H1 (cell line): Measurements from ENCODE around the gene ZBTB45. TPM values are rescaled to one million over a fixed set of nuclear protein-coding genes. Genes with fewer than 3 reads are reported as not detected.

Experiments used
- CTCF ChIA-PET: fragments of 300-600 bp; sonication (Branson Sonifier 250); formaldehyde crosslinking; loops from one replicate; lab custom pipeline; 2021; ENCODE audit not compliant: partially characterized antibody; lab: Charles Lee
- POLR2A ChIA-PET: fragments of 300-600 bp; sonication (Branson Sonifier 250); formaldehyde crosslinking; loops from one replicate; lab custom pipeline; 2021; ENCODE audit warnings: inconsistent platforms; ENCODE audit not compliant: partially characterized antibody; lab: Charles Lee
- DNase-seq, 2 experiments: peaks; one replicate each; pipeline versions ENCODE4 v3.0.0 to v3.0.0-alpha.2; 2010 to 2022; ENCODE audit warnings: low spot score in 2 of 2, low read depth in 1 of 2, mixed read lengths in 1 of 2
- FAIRE-seq: peaks from 2 replicates; lab custom pipeline; 2011; peaks lifted over from hg19 to GRCh38; lab: Jason Lieb, UNC
- H2AFZ ChIP-seq: 2 replicates; pipeline ENCODE4 v1.8.1; 2012; ENCODE audit warnings: low read length, inconsistent platforms
- H2AK5ac ChIP-seq: 2 replicates; pipeline ENCODE4 v1.6.1; 2013; ENCODE audit warnings: low read depth, low read length
- H2BK120ac ChIP-seq: replicated peaks from 2 replicates; pipeline ENCODE3; 2013; ENCODE audit warnings: low read depth, low read length, inconsistent platforms
- H2BK12ac ChIP-seq: 2 replicates; pipeline ENCODE4 v1.6.1; 2013; ENCODE audit warnings: low read depth, low read length
- H2BK15ac ChIP-seq: 2 replicates; pipeline ENCODE4 v1.6.1; 2013; ENCODE audit warnings: low read length
- H2BK20ac ChIP-seq: 2 replicates; pipeline ENCODE4 v1.6.1; 2013; ENCODE audit warnings: low read length
- H2BK5ac ChIP-seq: 2 replicates; pipeline ENCODE4 v1.6.1; 2013; ENCODE audit warnings: low read depth, low read length
- H3K14ac ChIP-seq: 2 replicates; pipeline ENCODE4 v1.6.1; 2013; ENCODE audit warnings: inconsistent platforms; ENCODE audit not compliant: insufficient read length
- H3K18ac ChIP-seq: 2 replicates; pipeline ENCODE4 v1.6.1; 2013; ENCODE audit warnings: low read length; ENCODE audit errors: extremely low read depth
- H3K23ac ChIP-seq: 2 replicates; pipeline ENCODE4 v1.6.1; 2013; ENCODE audit warnings: inconsistent platforms; ENCODE audit not compliant: insufficient read length
- H3K23me2 ChIP-seq: 2 replicates; pipeline ENCODE4 v1.6.1; 2013; ENCODE audit warnings: low read depth, low read length
- H3K27ac ChIP-seq: 2 replicates; pipeline ENCODE4 v1.6.1; 2011; ENCODE audit warnings: low read depth, low read length, inconsistent platforms
- H3K27me3 ChIP-seq, 4 experiments: replicated peaks in 1 of 4; 1 replicate in 1 of 4; 2 replicates in 3 of 4; pipeline versions ENCODE4 v1.6.1 to v1.8.1; 2011 to 2013; ENCODE audit warnings: low read length in 3 of 4, mild to moderate bottlenecking in 3 of 4, inconsistent platforms in 2 of 4, mixed read lengths in 2 of 4, moderate library complexity in 1 of 4; ENCODE audit not compliant: control insufficient read depth in 3 of 4, insufficient read depth in 3 of 4; ENCODE audit errors: extremely low read depth in 1 of 4
- H3K36me3 ChIP-seq, 4 experiments: 2 replicates each; pipeline versions ENCODE4 v1.6.1 to v1.8.1; 2011 to 2013; ENCODE audit warnings: mild to moderate bottlenecking in 4 of 4, low read length in 3 of 4, moderate library complexity in 2 of 4, control low read depth in 1 of 4, inconsistent platforms in 1 of 4; ENCODE audit not compliant: insufficient read depth in 4 of 4, control insufficient read depth in 2 of 4
- H3K4ac ChIP-seq: replicated peaks from 2 replicates; pipeline ENCODE3; 2013; ENCODE audit warnings: low read length, low read depth, mixed read lengths, inconsistent platforms; ENCODE audit not compliant: insufficient read length
- H3K4me1 ChIP-seq, 4 experiments: replicated peaks in 1 of 4; 1 replicate in 1 of 4; 2 replicates in 3 of 4; pipeline versions ENCODE4 v1.6.1 to v1.8.1; 2011 to 2013; ENCODE audit warnings: low read length in 3 of 4, inconsistent platforms in 2 of 4, mixed read lengths in 1 of 4; ENCODE audit not compliant: insufficient read depth in 4 of 4, control insufficient read depth in 3 of 4
- H3K4me2 ChIP-seq, 2 experiments: 2 replicates each; pipeline versions ENCODE4 v1.6.1 to v1.8.1; 2011 to 2013; ENCODE audit warnings: low read depth in 2 of 2, low read length in 2 of 2, control low read depth in 1 of 2, inconsistent platforms in 1 of 2, mild to moderate bottlenecking in 1 of 2; ENCODE audit not compliant: insufficient read depth in 1 of 2
- H3K4me3 ChIP-seq, 4 experiments: fragments of 200-600, 300-600 bp in 1 of 4; sonication (generic), shearing (Covaris generic), sonication (Bioruptor Twin) in 1 of 4; 2 replicates each; pipeline versions ENCODE4 v1.5.1 to v1.8.1; 2011 to 2016; ENCODE audit warnings: low read length in 4 of 4, low read depth in 3 of 4, control low read depth in 2 of 4, inconsistent platforms in 2 of 4, mild to moderate bottlenecking in 2 of 4, mixed read lengths in 1 of 4, moderate library complexity in 1 of 4; ENCODE audit not compliant: insufficient read depth in 2 of 4; ENCODE audit errors: extremely low read depth in 1 of 4
- H3K56ac ChIP-seq: replicated peaks from 2 replicates; pipeline ENCODE3; 2013; ENCODE audit warnings: low read depth, mild to moderate bottlenecking, mixed read lengths, low read length, inconsistent platforms; ENCODE audit not compliant: insufficient read length
- H3K79me1 ChIP-seq: 2 replicates; pipeline ENCODE4 v1.6.1; 2013; ENCODE audit warnings: low read depth, low read length, control low read depth
- H3K79me2 ChIP-seq, 2 experiments: 2 replicates each; pipeline versions ENCODE4 v1.6.1 to v1.8.1; 2012 to 2013; ENCODE audit warnings: low read length in 2 of 2, mild to moderate bottlenecking in 2 of 2, inconsistent platforms in 1 of 2; ENCODE audit not compliant: insufficient read depth in 2 of 2, control insufficient read depth in 1 of 2
- H3K9ac ChIP-seq, 4 experiments: replicated peaks in 1 of 4; 1 replicate in 1 of 4; 2 replicates in 3 of 4; pipeline versions ENCODE4 v1.6.1 to v1.8.1; 2011 to 2013; ENCODE audit warnings: low read depth in 3 of 4, low read length in 3 of 4, control low read depth in 2 of 4, mild to moderate bottlenecking in 2 of 4, moderate library complexity in 2 of 4, inconsistent platforms in 1 of 4; ENCODE audit errors: extremely low read depth in 1 of 4
- H3K9me3 ChIP-seq, 2 experiments: 2 replicates each; pipeline versions ENCODE4 v1.6.1 to v1.8.1; 2012 to 2013; ENCODE audit warnings: mild to moderate bottlenecking in 2 of 2, moderate library complexity in 2 of 2, control low read depth in 1 of 2, inconsistent platforms in 1 of 2, low read depth in 1 of 2, low read length in 1 of 2, mixed read lengths in 1 of 2; ENCODE audit not compliant: insufficient read depth in 2 of 2
- H4K20me1 ChIP-seq, 2 experiments: replicated peaks in 1 of 2; 2 replicates each; pipeline versions ENCODE3 to v1.8.1; 2011 to 2013; ENCODE audit warnings: inconsistent platforms in 2 of 2, low read length in 2 of 2, mild to moderate bottlenecking in 1 of 2; ENCODE audit not compliant: insufficient read depth in 2 of 2, control insufficient read depth in 1 of 2
- H4K5ac ChIP-seq: 2 replicates; pipeline ENCODE4 v1.6.1; 2013; ENCODE audit warnings: low read length, low read depth, mixed read lengths, inconsistent platforms; ENCODE audit not compliant: insufficient read length
- H4K8ac ChIP-seq: 2 replicates; pipeline ENCODE4 v1.8.0; 2013; ENCODE audit warnings: mild to moderate bottlenecking, moderate library complexity, low read length, inconsistent platforms; ENCODE audit not compliant: insufficient read depth; ENCODE audit errors: extremely low read depth
- H4K91ac ChIP-seq: replicated peaks from 2 replicates; pipeline ENCODE3; 2013; ENCODE audit warnings: low read length, mixed read lengths, inconsistent platforms; ENCODE audit not compliant: insufficient read length
- ASH2L ChIP-seq: fragments of 200-600, 300-600 bp; sonication (generic); IDR thresholded peaks from one replicate; pipeline ENCODE4 v1.7.1; 2017; ENCODE audit warnings: low read length
- HDAC2 ChIP-seq, 2 experiments: fragments of 300-600 bp in 1 of 2; sonication (generic) in 1 of 2; IDR thresholded peaks; 2 replicates each; pipeline ENCODE4 v1.6.1; 2011 to 2012; ENCODE audit warnings: low read depth in 2 of 2, low read length in 2 of 2, mild to moderate bottlenecking in 2 of 2, moderate library complexity in 2 of 2, borderline replicate concordance in 1 of 2, inconsistent platforms in 1 of 2
- JUND ChIP-seq: IDR thresholded peaks from 2 replicates; pipeline ENCODE4 v1.6.1; 2011; ENCODE audit warnings: mild to moderate bottlenecking, improper control_type of control experiment, low read length
- KDM5A ChIP-seq: fragments of 200-600 bp; IDR thresholded peaks from 2 replicates; pipeline ENCODE4 v1.7.1; 2012; ENCODE audit warnings: mild to moderate bottlenecking, low read length, inconsistent platforms, mixed read lengths
- RFX5 ChIP-seq: IDR thresholded peaks from 2 replicates; pipeline ENCODE4 v1.6.1; 2011; ENCODE audit warnings: low read depth, low read length, improper control_type of control experiment, borderline replicate concordance
- WGBS, 2 experiments: shearing (Covaris generic) in 1 of 2; methylation state at CpG; one replicate each; pipeline versions ENCODE4 v1.1.6 to v1.1.7; 2013 to 2015; ENCODE audit warnings: low lambda C conversion rate in 2 of 2, mixed read lengths in 2 of 2, inconsistent platforms in 1 of 2, low coverage in 1 of 2, missing lambda C conversion rate in 1 of 2; ENCODE audit not compliant: insufficient replicate concordance in 2 of 2, insufficient coverage in 1 of 2, insufficient read length in 1 of 2; ENCODE audit errors: extremely low coverage in 1 of 2, missing lambda C conversion rate in 1 of 2; 5-methylcytosine and 5-hydroxymethylcytosine counted together
- polyA plus RNA-seq, 7 experiments: library from polyadenylated mRNA; depleted of rRNA in 3 of 7; stranded (reverse) in 5 of 7; unstranded in 2 of 7; fragments of >200 nt in 5 of 7; fragments of 200-250 nt in 2 of 7; gene quantifications; 1 replicate in 5 of 7; 2 replicates in 1 of 7; 4 replicates in 1 of 7; pipeline versions ENCODE4 v1.2.1 to v1.2.3, GENCODE V29; 2011 to 2013; ENCODE audit warnings: missing spikeins in 2 of 7, mixed read lengths in 2 of 7
- total RNA-seq: library from RNA; stranded (reverse); fragmentation: NEBNext Ultra II Directional; extraction: Animal tissue kit (Norgen Biotek cat#: 25700); gene quantifications from 2 replicates; pipeline ENCODE4 v1.2.1, GENCODE V29; 2021
- TF ChIP-seq, protein P1 (sequence below): IDR thresholded peaks from 2 replicates; pipeline ENCODE4 v1.6.1; 2012; ENCODE audit warnings: inconsistent platforms

ZBTB45 gene
- total and polyA plus RNA-seq, 2 of the 8 experiments (the other 6 are each of a cell fraction or from before 2014, with no cell fraction given): 16.9 to 17.2 TPM

- H3K9me3 ChIP-seq: no peaks in the 10 kb centered on the region; a peak in 1 of 4 replicates
- H3K79me1 ChIP-seq: peaks cover 2% of the 10 kb centered on the region; the same call in 1 of the 2 replicates
- no peaks in the 10 kb centered on the region for H3K36me3 ChIP-seq
- DNase-seq (no peak), FAIRE-seq (no peak)
- no peak overlapping the region for H3K56ac ChIP-seq
- no peak overlapping the region for H2AK5ac ChIP-seq
- H3K18ac ChIP-seq: no peak overlapping the region
- H3K27me3 ChIP-seq: no peaks in the 10 kb centered on the region
- H4K8ac ChIP-seq: no peak overlapping the region; the same call in 1 of the 2 replicates
- no peak overlapping the region for H3K23ac ChIP-seq
- no peak overlapping the region for H2BK120ac ChIP-seq
- H3K4me3 ChIP-seq: no peak overlapping the region
- WGBS, 2 experiments: 90% methylated on average over 11 of the region's 11 CpGs; no CpG with 5 or more reads in 1 of the 2 experiments
- H4K91ac ChIP-seq: no peak overlapping the region
- no peak overlapping the region for H4K5ac ChIP-seq
- no peak overlapping the region for H3K4ac ChIP-seq
- H2AFZ ChIP-seq: no peak overlapping the region
- no peak overlapping the region for H2BK5ac ChIP-seq
- no peak overlapping the region for H3K4me2 ChIP-seq
- no peak overlapping the region for H2BK15ac ChIP-seq
- no peaks in the 10 kb centered on the region for H4K20me1 ChIP-seq
- ChIA-PET POLR2A (interaction anchor here (1.0 to 21.3 kb wide), 4 partner anchors 8 to 39 kb away, joined by 3 to 650 read pairs (median 4); partner anchors contain the start of genes CHMP2A and TRIM28), CTCF (interaction anchor here (1.0 kb wide), 1 partner anchor 9 kb away, joined by 3 read pairs; no protein-coding TSS in a partner anchor)
- no peak overlapping the region for H2BK12ac ChIP-seq
- no peak overlapping the region for H2BK20ac ChIP-seq
- no peak overlapping the region for H3K27ac ChIP-seq
- peaks cover 0 to 6% (median 5%) of the 10 kb centered on the region in 4 experiments; a peak in 6 of 7 replicates for H3K4me1 ChIP-seq
- peaks cover 4% of the 10 kb centered on the region; the same call in 1 of the 2 replicates for H3K23me2 ChIP-seq
- H3K14ac ChIP-seq: no peak overlapping the region
- no peak overlapping the region for H3K9ac ChIP-seq
- H3K79me2 ChIP-seq: peaks cover 0 to 2% of the 10 kb centered on the region in 2 experiments; a peak in 1 of 4 replicates
- TF ChIP-seq RFX5: no peak
- no peak for TF ChIP-seq KDM5A
- TF ChIP-seq, protein P1, sequence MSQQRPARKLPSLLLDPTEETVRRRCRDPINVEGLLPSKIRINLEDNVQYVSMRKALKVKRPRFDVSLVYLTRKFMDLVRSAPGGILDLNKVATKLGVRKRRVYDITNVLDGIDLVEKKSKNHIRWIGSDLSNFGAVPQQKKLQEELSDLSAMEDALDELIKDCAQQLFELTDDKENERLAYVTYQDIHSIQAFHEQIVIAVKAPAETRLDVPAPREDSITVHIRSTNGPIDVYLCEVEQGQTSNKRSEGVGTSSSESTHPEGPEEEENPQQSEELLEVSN: no peak
- no peak for TF ChIP-seq ASH2L
- no peak for TF ChIP-seq JUND
- TF ChIP-seq HDAC2 (IDR thresholded peaks at IDR 0.05; ENCODE audit: borderline replicate concordance in 1 of 2, low read depth in 2 of 2, low read length in 2 of 2): no peak
These were observed 9.9 kb downstream of the ZBTB45 start for GRCh38 chr19:58509731-58510083.
